GM12878 (cell line): Measurements from ENCODE around the gene SCT. TPM values are rescaled to one million over a fixed set of nuclear protein-coding genes. Genes with fewer than 3 reads are reported as not detected.

Source experiments
- ATAC-seq: fragments of 200-7000 bp; cut with Tn5 transposase; 3 replicates; pipeline ENCODE4 v1.9.1; 2020; ENCODE audit warnings: mild to moderate bottlenecking, moderate library complexity
- BruUV-seq: library from RNA; stranded (reverse); fragments of 400-500 nt; replicated peaks from 2 replicates; lab custom pipeline; 2021; lab: Mats Ljungman, UMichigan
- CTCF ChIA-PET: fragments of 300-600 bp; sonication (Branson Sonifier 250); formaldehyde crosslinking; extraction: SDS; loops from one replicate; lab custom pipeline; 2021; ENCODE audit warnings: inconsistent platforms; lab: Yijun Ruan, JAX
- POLR2A ChIA-PET: fragments of 350-600 bp; formaldehyde crosslinking; extraction: SDS; loops from one replicate; lab custom pipeline; 2021; ENCODE audit warnings: inconsistent platforms; lab: Charles Lee
- RAD21 ChIA-PET: fragments of 300-600 bp; sonication (Branson Sonifier 250); formaldehyde crosslinking; loops from one replicate; lab custom pipeline; 2023; ENCODE audit warnings: antibody characterized with exemption; ENCODE audit not compliant: unreplicated experiment; lab: Charles Lee
- SMC1A ChIA-PET: fragments of 300-600 bp; sonication (Branson Sonifier 250); formaldehyde crosslinking; loops from one replicate; lab custom pipeline; 2023; ENCODE audit not compliant: unreplicated experiment, uncharacterized antibody; lab: Charles Lee
- DNase-seq: peaks from one replicate; pipeline ENCODE4 v3.0.0-alpha.2; 2011; ENCODE audit warnings: low read depth, low spot score
- FAIRE-seq: peaks from 3 replicates; lab custom pipeline; 2011; peaks lifted over from hg19 to GRCh38; lab: Jason Lieb, UNC
- H2AFZ ChIP-seq: 2 replicates; pipeline ENCODE4 v1.6.0; 2011; ENCODE audit warnings: low read depth, low read length, control low read depth; ENCODE audit not compliant: control insufficient read depth
- H3K27ac ChIP-seq: 2 replicates; pipeline ENCODE4 v1.5.1; 2011; ENCODE audit warnings: control low read depth; ENCODE audit not compliant: control insufficient read depth, insufficient read depth
- H3K27me3 ChIP-seq, 2 experiments: replicated peaks in 1 of 2; 2 replicates each; pipeline versions ENCODE4 v1.6.0 to v1.6.1; 2011; ENCODE audit warnings: low read length in 1 of 2; ENCODE audit not compliant: control insufficient read depth in 2 of 2, insufficient read depth in 2 of 2
- H3K36me3 ChIP-seq, 2 experiments: 2 replicates each; pipeline ENCODE4 v1.5.1; 2011; ENCODE audit warnings: low read length in 1 of 2; ENCODE audit not compliant: control insufficient read depth in 2 of 2, insufficient read depth in 2 of 2
- H3K4me1 ChIP-seq: 2 replicates; pipeline ENCODE4 v1.6.1; 2011; ENCODE audit warnings: mild to moderate bottlenecking, low read length, moderate library complexity, mixed read lengths; ENCODE audit not compliant: control insufficient read depth, insufficient read depth
- H3K4me2 ChIP-seq: 2 replicates; pipeline ENCODE4 v1.6.0; 2011; ENCODE audit warnings: control low read depth; ENCODE audit not compliant: control insufficient read depth, insufficient read depth
- H3K4me3 ChIP-seq: fragments of 200-600 bp; sonication (generic); 2 replicates; pipeline ENCODE4 v1.5.1; 2016
- H3K79me2 ChIP-seq: 2 replicates; pipeline ENCODE4 v1.6.0; 2011; ENCODE audit warnings: low read length; ENCODE audit not compliant: control insufficient read depth, insufficient read depth
- H3K9ac ChIP-seq: 2 replicates; pipeline ENCODE4 v1.8.0; 2011; ENCODE audit warnings: low read length, control low read depth, mixed read lengths; ENCODE audit not compliant: control insufficient read depth, insufficient read depth
- H3K9me3 ChIP-seq: replicated peaks from 3 replicates; pipeline ENCODE4 v1.5.1; 2011; ENCODE audit warnings: mild to moderate bottlenecking, low read length; ENCODE audit not compliant: control insufficient read depth, insufficient read depth
- H4K20me1 ChIP-seq: 2 replicates; pipeline ENCODE4 v1.6.0; 2011; ENCODE audit not compliant: control insufficient read depth, insufficient read depth
- BRCA1 ChIP-seq: IDR thresholded peaks from 2 replicates; pipeline ENCODE4 v1.6.1; 2011; ENCODE audit warnings: low read depth, low read length, improper control_type of control experiment
- MEF2A ChIP-seq: IDR thresholded peaks from 2 replicates; pipeline ENCODE4 v1.6.1; 2011; ENCODE audit warnings: low read depth, mild to moderate bottlenecking, low read length, moderate library complexity; ENCODE audit not compliant: insufficient read depth
- POLR2AphosphoS5 ChIP-seq: IDR thresholded peaks from 2 replicates; pipeline ENCODE4 v1.6.1; 2011; ENCODE audit warnings: mild to moderate bottlenecking, low read length, inconsistent platforms
- POU2F2 ChIP-seq: IDR thresholded peaks from 3 replicates; pipeline ENCODE4 v1.6.1; 2011; ENCODE audit warnings: low read depth, mild to moderate bottlenecking, low read length, borderline replicate concordance
- RELB ChIP-seq: fragments of 450-650 bp; IDR thresholded peaks from 2 replicates; pipeline ENCODE4 v1.6.1; 2017; ENCODE audit warnings: low read depth, mild to moderate bottlenecking, moderate library complexity
- TAF1 ChIP-seq: IDR thresholded peaks from 2 replicates; pipeline ENCODE4 v1.6.1; 2011; ENCODE audit warnings: mild to moderate bottlenecking, low read depth, low read length, borderline replicate concordance
- WGBS: methylation state at CpG from one replicate; pipeline ENCODE4 v1.1.6; 2016; ENCODE audit warnings: low lambda C conversion rate; ENCODE audit not compliant: insufficient replicate concordance, insufficient coverage; ENCODE audit errors: missing lambda C conversion rate; 5-methylcytosine and 5-hydroxymethylcytosine counted together
- in situ Hi-C: fragments of 300-500 bp; cut with MboI; formaldehyde crosslinking; loops from 9 replicates; pipeline ENCODE4 v1.14.3; 2018; ENCODE audit warnings: mixed read lengths
- intact Hi-C: fragments of 100-400 bp; cut with micrococcal nuclease; formaldehyde crosslinking; loops from one replicate; pipeline ENCODE4 v1.14.2; 2022; ENCODE audit not compliant: unreplicated experiment
- polyA plus RNA-seq, 11 experiments: library from polyadenylated mRNA; depleted of rRNA in 4 of 11; unstranded in 6 of 11; stranded (reverse) in 5 of 11; fragments of >200 nt; fragmentation: Nextera tagmentation in 4 of 11; fragmentation: Illumina TruSeq in 1 of 11; extraction: Ambion mirVana in 4 of 11; extraction: Trizol in 1 of 11; gene quantifications; 1 replicate in 1 of 11; 2 replicates in 10 of 11; pipeline versions ENCODE4 v1.2.1 to v1.2.3, GENCODE V29; 2011 to 2016; ENCODE audit warnings: inconsistent platforms in 2 of 11, missing spikeins in 2 of 11, low read depth in 1 of 11
- total RNA-seq, 4 experiments: library from RNA; depleted of rRNA in 3 of 4; stranded (reverse); fragments of >200 nt in 3 of 4; fragmentation: Illumina TruSeq in 1 of 4; extraction: Trizol in 1 of 4; gene quantifications; 2 replicates each; pipeline versions ENCODE4 v1.2.1 to v1.2.3, GENCODE V29; 2013 to 2021
- TF ChIP-seq, protein P1 (sequence below): IDR thresholded peaks from 2 replicates; pipeline ENCODE4 v1.6.1; 2012; ENCODE audit warnings: improper control_type of control experiment, low read depth, low read length; ENCODE audit not compliant: insufficient replicate concordance
- TF ChIP-seq, protein P2 (sequence below): fragments of 450-650 bp; IDR thresholded peaks from 2 replicates; pipeline ENCODE4 v1.6.1; 2018; ENCODE audit warnings: mild to moderate bottlenecking, low read depth, moderate library complexity; ENCODE audit not compliant: partially characterized antibody

SCT gene
- total and polyA plus RNA-seq, 10 of the 15 experiments (the other 5 are each of a cell fraction or from before 2014, with no cell fraction given): not detected

GRCh38 chr11:626475-627307, at the start of gene SCT (continued):
- TF ChIP-seq, protein P1, sequence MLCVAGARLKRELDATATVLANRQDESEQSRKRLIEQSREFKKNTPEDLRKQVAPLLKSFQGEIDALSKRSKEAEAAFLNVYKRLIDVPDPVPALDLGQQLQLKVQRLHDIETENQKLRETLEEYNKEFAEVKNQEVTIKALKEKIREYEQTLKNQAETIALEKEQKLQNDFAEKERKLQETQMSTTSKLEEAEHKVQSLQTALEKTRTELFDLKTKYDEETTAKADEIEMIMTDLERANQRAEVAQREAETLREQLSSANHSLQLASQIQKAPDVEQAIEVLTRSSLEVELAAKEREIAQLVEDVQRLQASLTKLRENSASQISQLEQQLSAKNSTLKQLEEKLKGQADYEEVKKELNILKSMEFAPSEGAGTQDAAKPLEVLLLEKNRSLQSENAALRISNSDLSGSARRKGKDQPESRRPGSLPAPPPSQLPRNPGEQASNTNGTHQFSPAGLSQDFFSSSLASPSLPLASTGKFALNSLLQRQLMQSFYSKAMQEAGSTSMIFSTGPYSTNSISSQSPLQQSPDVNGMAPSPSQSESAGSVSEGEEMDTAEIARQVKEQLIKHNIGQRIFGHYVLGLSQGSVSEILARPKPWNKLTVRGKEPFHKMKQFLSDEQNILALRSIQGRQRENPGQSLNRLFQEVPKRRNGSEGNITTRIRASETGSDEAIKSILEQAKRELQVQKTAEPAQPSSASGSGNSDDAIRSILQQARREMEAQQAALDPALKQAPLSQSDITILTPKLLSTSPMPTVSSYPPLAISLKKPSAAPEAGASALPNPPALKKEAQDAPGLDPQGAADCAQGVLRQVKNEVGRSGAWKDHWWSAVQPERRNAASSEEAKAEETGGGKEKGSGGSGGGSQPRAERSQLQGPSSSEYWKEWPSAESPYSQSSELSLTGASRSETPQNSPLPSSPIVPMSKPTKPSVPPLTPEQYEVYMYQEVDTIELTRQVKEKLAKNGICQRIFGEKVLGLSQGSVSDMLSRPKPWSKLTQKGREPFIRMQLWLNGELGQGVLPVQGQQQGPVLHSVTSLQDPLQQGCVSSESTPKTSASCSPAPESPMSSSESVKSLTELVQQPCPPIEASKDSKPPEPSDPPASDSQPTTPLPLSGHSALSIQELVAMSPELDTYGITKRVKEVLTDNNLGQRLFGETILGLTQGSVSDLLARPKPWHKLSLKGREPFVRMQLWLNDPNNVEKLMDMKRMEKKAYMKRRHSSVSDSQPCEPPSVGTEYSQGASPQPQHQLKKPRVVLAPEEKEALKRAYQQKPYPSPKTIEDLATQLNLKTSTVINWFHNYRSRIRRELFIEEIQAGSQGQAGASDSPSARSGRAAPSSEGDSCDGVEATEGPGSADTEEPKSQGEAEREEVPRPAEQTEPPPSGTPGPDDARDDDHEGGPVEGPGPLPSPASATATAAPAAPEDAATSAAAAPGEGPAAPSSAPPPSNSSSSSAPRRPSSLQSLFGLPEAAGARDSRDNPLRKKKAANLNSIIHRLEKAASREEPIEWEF: no peak
- no peak for TF ChIP-seq TAF1
- TF ChIP-seq POLR2AphosphoS5: no peak
- no peak for TF ChIP-seq MEF2A
- no peak for TF ChIP-seq POU2F2
- TF ChIP-seq, all 136 proteins: peak for 0

DNA sequence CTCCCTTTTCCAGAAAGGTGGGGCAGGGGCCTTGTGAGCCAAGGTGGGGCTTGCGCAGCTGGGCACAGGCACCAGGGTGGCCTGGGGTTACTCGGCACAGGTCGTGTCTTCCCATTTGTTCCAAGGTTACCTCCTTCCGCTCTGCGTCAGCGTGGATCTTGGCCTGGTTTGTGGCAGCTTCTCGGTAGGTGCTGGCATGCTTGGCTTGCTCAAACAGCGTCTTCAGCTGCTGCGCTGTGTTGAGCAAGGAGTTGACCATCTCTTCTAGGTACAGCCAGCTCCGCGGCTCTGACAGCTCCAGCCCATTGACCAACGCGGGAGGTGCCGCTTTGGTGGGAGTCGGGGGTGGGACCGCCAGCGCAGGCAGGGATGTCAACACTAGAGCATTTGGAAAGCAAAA, 47.4 kb upstream of the SCT start:
- in situ Hi-C loops (no loop called here), intact Hi-C loops (no loop called here)
- BruUV-seq: no TSS peak
- ChIA-PET CTCF (interaction anchor here (0.6 to 2.8 kb wide), 3 partner anchors 13 to 49 kb away, joined by 3 to 17 read pairs (median 5); no protein-coding TSS in a partner anchor), POLR2A (interaction anchor here (1.6 kb wide), 1 partner anchor 13 kb away, joined by 3 read pairs; no protein-coding TSS in a partner anchor), RAD21 (interaction anchor here (1.0 kb wide), 1 partner anchor 51 kb away, joined by 5 read pairs; no protein-coding TSS in a partner anchor), SMC1A (interaction anchor here (1.2 kb wide), 1 partner anchor 23 kb away, joined by 3 read pairs; no protein-coding TSS in a partner anchor)
- no peaks in the 10 kb centered on the region for H3K9me3 ChIP-seq
- H3K27me3 ChIP-seq: no peaks in the 10 kb centered on the region
- H3K79me2 ChIP-seq: no peaks in the 10 kb centered on the region
- peaks cover 6 to 9% of the 10 kb centered on the region in 2 experiments; a peak in 3 of 4 replicates for H3K36me3 ChIP-seq
- H4K20me1 ChIP-seq: no peaks in the 10 kb centered on the region
- H3K4me3 ChIP-seq: no peak overlapping the region
- H3K4me2 ChIP-seq: no peak overlapping the region
- FAIRE-seq: no peak
- no peaks in the 10 kb centered on the region for H3K4me1 ChIP-seq
- no peak overlapping the region for H3K9ac ChIP-seq
- WGBS: 94% methylated on average over 17 of the region's 17 CpGs
- H2AFZ ChIP-seq: no peak overlapping the region
- ATAC-seq: no peak
- no peak overlapping the region for H3K27ac ChIP-seq
- no peak for DNase-seq
- TF ChIP-seq, protein P2, sequence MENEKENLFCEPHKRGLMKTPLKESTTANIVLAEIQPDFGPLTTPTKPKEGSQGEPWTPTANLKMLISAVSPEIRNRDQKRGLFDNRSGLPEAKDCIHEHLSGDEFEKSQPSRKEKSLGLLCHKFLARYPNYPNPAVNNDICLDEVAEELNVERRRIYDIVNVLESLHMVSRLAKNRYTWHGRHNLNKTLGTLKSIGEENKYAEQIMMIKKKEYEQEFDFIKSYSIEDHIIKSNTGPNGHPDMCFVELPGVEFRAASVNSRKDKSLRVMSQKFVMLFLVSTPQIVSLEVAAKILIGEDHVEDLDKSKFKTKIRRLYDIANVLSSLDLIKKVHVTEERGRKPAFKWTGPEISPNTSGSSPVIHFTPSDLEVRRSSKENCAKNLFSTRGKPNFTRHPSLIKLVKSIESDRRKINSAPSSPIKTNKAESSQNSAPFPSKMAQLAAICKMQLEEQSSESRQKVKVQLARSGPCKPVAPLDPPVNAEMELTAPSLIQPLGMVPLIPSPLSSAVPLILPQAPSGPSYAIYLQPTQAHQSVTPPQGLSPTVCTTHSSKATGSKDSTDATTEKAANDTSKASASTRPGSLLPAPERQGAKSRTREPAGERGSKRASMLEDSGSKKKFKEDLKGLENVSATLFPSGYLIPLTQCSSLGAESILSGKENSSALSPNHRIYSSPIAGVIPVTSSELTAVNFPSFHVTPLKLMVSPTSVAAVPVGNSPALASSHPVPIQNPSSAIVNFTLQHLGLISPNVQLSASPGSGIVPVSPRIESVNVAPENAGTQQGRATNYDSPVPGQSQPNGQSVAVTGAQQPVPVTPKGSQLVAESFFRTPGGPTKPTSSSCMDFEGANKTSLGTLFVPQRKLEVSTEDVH: no peak
- TF ChIP-seq BRCA1 (no peak), RELB (no peak)
